Activated T-cell treated with anti-CD3 and anti-CD28 coated beads, Interleukin-2, amount 50 U/mL, for 24 hours (primary cell): ENCODE measurements around the gene ADIG.

Experiments used
- DNase-seq: peaks from one replicate; pipeline ENCODE4 v3.0.0-alpha.2; 2020
- H3K27ac Mint-ChIP-seq: 2 replicates; pipeline ENCODE4 v1.8.0; 2020; ENCODE audit warnings: mild to moderate bottlenecking, mixed read lengths
- H3K27me3 Mint-ChIP-seq: 2 replicates; pipeline ENCODE4 v1.8.0; 2020; ENCODE audit warnings: mixed read lengths
- H3K36me3 Mint-ChIP-seq: 2 replicates; pipeline ENCODE4 v1.8.0; 2020; ENCODE audit warnings: low read depth, mixed read lengths
- H3K4me1 Mint-ChIP-seq: 2 replicates; pipeline ENCODE4 v1.8.0; 2020; ENCODE audit warnings: low read depth, mixed read lengths
- H3K4me3 Mint-ChIP-seq: 2 replicates; pipeline ENCODE4 v1.8.0; 2020; ENCODE audit warnings: mild to moderate bottlenecking, moderate library complexity, mixed read lengths
- H3K9me3 Mint-ChIP-seq: 2 replicates; pipeline ENCODE4 v1.8.0; 2020; ENCODE audit warnings: mixed read lengths

The ADIG gene

DNA sequence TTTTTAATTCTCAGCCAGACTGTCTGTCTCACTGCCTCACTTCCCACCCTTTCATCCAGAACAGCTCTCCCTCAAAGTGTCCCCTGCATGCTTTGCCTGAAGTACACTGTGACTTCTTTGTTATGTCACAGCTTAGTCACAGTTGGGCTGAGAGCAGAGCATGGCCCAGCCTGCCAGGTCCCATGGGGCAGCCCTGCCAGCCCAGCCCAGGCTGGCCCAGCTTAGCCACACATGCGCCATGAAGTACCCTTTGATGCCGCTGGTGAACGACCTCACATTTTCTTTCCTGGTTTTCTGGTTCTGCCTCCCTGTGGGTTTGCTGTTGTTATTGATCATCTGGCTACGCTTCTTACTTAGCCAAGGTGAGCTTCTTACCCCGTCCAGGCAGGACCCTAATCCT, at the start of gene ADIG:
ADIG (plus strand) TSS at position 185 of the 400 bp plus-strand sequence; CDS start at position 239, 54 bp downstream.
- Mint-ChIP-seq H3K4me3 (no peak within 1 kb of the TSS), H3K36me3 (peaks cover 10% of the 10 kb centered on the region), H3K27me3 (no peaks in the 10 kb centered on the region), H3K4me1 (no peaks in the 10 kb centered on the region), H3K27ac (no peak within 1 kb of the TSS), H3K9me3 (no peaks in the 10 kb centered on the region)
- no peak for DNase-seq

DNA sequence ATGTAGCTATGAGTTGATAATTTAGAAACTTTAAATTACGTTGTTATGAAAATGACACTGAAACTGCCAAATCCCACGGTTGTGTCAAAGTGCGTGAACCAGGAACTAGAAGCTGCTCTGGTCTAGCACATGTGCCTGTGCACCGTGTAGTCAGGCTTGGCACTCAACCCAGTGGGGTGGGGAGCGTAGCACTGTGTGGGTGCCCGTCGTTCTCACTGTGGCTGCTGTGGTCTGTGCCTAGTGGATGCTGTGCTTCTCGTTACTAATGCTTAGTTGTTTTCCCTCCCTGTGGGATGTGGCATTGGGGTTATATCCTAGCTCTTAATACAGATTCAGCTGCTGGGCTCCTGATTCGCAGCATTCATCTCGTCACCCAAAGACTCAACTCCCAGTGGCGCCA, 46.2 kb upstream of the ADIG start:
- H3K4me3 Mint-ChIP-seq, result no peak overlapping the region
- peaks cover 2% of the 10 kb centered on the region for H3K4me1 Mint-ChIP-seq
- H3K27ac Mint-ChIP-seq, result peak overlapping the region; percentile 79
- H3K27me3 Mint-ChIP-seq, result no peaks in the 10 kb centered on the region
- H3K36me3 Mint-ChIP-seq, result peaks cover 91% of the 10 kb centered on the region
- H3K9me3 Mint-ChIP-seq, result no peaks in the 10 kb centered on the region
- peak; percentile 46 for DNase-seq

DNA sequence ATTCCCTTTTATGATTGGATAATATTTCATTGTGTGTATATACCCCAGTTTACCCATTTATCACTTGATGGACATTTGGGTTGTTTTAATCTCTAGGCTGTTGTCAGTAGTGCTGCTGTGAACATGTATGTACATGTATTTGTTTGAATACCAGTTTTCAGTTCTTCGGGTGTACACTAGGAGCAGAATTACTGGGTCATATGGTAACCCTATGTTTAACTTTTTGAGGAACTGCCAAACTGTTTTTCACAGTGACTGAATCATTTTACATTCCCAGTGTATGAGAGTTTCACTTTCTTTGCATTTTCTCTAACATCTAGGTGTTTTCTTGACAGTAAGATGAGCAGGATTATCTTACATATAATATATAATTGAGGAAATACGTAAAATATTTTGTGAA, 44.7 kb upstream of the ADIG start:
- peaks cover 90% of the 10 kb centered on the region for H3K36me3 Mint-ChIP-seq
- no peak overlapping the region for H3K27ac Mint-ChIP-seq
- H3K4me3 Mint-ChIP-seq, result no peak overlapping the region
- H3K4me1 Mint-ChIP-seq, result peaks cover 2% of the 10 kb centered on the region
- H3K27me3 Mint-ChIP-seq, result no peaks in the 10 kb centered on the region
- H3K9me3 Mint-ChIP-seq, result no peaks in the 10 kb centered on the region
- no peak for DNase-seq

DNA sequence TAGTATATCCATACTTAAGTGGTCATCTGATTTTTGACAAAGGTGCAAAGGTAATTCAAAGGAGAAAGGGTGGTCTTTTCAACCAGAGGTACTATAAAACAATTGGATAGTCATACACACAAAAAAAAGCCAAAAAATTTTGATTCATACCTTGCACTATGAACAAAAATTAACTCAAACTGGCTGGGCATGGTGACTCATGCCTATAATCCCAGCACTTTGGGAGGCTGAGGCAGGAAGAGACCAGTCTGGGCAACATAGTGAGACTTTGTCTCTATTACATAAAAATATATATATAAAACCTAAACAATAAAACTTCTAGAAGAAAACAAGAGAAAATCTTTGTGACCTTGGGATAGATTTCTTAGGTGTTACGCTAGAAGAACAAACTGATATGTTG, 43.8 kb upstream of the ADIG start:
- Mint-ChIP-seq H3K36me3 (peaks cover 90% of the 10 kb centered on the region), H3K9me3 (no peaks in the 10 kb centered on the region), H3K4me1 (peaks cover 2% of the 10 kb centered on the region), H3K4me3 (no peak overlapping the region), H3K27me3 (no peaks in the 10 kb centered on the region), H3K27ac (no peak overlapping the region)
- DNase-seq, result no peak

DNA sequence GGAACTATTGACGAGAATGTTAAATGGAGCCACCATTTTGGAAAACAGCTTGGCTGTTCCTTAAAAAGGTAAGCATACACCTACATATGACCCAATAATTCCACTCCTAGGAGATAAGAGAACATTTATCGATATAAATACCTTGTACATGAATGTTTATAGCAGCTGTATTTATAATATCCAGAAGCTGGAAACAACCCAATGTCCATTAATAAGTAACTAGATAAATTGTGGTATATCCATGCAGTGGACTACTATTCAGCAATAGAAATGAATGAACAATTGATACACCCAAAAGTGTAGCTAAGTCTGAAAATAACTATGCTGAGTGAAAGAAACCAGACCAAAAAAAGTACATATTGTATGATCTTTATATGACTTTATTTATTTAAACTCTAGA, 42.2 kb upstream of the ADIG start:
- Mint-ChIP-seq H3K36me3 (peaks cover 92% of the 10 kb centered on the region), H3K9me3 (no peaks in the 10 kb centered on the region), H3K4me1 (peaks cover 2% of the 10 kb centered on the region), H3K4me3 (no peak overlapping the region), H3K27me3 (no peaks in the 10 kb centered on the region), H3K27ac (no peak overlapping the region)
- DNase-seq, result no peak

DNA sequence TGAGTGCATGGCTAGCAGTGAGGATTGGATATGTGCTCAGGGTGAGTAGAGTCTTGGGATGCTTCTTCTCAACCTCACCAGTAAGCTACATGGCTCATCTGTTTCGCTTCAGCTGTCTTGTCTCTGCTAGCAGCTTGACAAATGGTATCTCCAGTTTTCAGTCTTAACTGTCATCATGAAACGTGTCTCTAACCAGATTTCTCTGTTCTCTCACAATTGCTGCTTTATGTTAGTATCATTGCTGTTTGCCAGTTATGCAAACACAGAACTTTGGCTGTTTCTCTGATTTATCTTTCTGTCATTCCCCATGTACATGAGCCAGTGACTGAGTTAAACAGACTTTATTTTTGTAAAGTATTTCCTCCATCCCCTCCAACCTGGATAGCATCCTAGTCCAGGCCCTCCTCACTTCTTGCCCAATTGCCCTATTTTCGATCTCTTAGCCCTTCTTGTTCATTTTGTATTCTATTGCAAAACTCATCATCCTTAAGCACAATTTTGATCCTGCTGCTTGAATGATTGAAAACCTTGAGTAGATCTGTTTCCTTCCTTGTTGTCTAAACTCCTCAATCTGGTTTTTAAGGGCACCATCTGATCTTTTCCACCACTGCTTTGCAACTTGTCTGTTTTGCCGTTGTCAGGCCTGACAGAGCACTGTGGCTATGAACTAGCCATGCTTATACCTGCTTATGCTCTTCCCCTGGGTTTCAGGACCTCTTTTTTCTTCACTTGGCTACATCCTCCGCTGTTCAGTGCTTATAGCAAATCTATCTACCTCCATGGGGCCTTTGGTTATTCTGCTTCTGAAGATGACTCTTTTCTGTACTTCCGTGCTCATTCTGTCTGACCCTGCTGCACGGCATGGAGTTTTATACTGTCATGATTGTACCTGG, 37.7 kb upstream of the ADIG start:
- no peak overlapping the region for H3K27ac Mint-ChIP-seq
- no peaks in the 10 kb centered on the region for H3K9me3 Mint-ChIP-seq
- DNase-seq, result no peak
- no peak overlapping the region for H3K4me3 Mint-ChIP-seq
- H3K4me1 Mint-ChIP-seq, result peaks cover 10% of the 10 kb centered on the region
- peaks cover 92% of the 10 kb centered on the region for H3K36me3 Mint-ChIP-seq
- H3K27me3 Mint-ChIP-seq, result no peaks in the 10 kb centered on the region

DNA sequence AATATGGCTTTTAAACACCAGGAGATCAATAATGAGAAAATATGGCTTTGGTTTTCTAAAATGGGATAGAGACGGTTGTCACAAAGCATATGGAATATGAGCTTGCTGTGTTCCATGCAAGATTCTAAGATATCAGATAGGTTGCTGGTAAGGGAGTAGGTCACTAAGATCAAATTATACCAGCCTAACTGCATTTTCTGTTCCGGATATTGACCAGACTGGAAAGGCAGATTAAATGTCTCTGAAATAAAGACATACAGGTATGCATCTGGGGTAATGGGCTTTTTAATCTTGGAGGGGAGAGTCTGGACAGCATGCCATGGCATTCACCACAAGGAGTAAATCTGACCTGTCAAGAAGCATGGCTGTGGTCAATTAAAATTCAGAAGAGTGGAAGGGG, 35.2 kb upstream of the ADIG start:
- Mint-ChIP-seq H3K9me3 (no peaks in the 10 kb centered on the region), H3K27me3 (no peaks in the 10 kb centered on the region), H3K36me3 (peaks cover 84% of the 10 kb centered on the region), H3K27ac (no peak overlapping the region), H3K4me3 (no peak overlapping the region), H3K4me1 (peaks cover 10% of the 10 kb centered on the region)
- DNase-seq, result no peak

DNA sequence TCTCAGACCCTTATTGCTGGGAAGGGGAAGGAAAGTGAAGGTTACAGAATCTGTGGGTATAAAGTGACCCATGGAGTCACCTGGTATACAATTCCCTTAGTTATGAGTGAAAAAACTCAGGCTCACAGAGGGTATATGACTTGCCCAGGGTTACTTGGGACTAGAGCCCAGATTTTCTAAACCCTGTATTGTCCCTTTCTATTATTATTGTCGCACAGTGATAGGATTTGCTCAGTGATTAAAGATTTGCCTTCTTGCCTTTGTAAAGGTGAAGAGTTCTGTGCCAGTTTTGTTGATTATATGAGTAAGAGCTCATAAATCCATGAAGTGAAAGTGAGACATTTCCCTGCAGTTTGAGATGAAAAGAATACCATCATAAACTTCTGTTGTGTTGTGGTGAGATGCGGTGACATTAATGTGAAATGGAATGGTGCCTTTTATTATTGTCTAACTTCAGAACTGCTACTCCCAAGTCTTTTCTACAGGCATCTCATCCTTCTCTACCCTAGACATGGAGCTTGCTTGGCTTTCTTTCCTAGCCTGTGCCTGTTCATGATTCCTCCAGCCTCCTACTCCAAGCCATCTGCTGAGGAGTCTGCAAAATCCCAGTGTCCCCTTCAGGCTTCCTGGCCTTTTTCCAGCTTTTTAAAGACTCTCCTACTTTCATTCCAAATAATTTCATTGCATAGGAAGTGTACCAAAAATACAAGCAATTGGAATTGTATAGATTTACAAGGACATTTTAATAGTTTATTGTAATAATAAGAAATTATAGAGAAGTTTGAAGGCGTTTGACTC, 33.5 kb upstream of the ADIG start:
- H3K27ac Mint-ChIP-seq, result peak overlapping the region; percentile 17
- H3K9me3 Mint-ChIP-seq, result no peaks in the 10 kb centered on the region
- H3K4me1 Mint-ChIP-seq, result peaks cover 10% of the 10 kb centered on the region
- peaks cover 68% of the 10 kb centered on the region for H3K36me3 Mint-ChIP-seq
- DNase-seq, result no peak
- H3K4me3 Mint-ChIP-seq, result no peak overlapping the region
- no peaks in the 10 kb centered on the region for H3K27me3 Mint-ChIP-seq

DNA sequence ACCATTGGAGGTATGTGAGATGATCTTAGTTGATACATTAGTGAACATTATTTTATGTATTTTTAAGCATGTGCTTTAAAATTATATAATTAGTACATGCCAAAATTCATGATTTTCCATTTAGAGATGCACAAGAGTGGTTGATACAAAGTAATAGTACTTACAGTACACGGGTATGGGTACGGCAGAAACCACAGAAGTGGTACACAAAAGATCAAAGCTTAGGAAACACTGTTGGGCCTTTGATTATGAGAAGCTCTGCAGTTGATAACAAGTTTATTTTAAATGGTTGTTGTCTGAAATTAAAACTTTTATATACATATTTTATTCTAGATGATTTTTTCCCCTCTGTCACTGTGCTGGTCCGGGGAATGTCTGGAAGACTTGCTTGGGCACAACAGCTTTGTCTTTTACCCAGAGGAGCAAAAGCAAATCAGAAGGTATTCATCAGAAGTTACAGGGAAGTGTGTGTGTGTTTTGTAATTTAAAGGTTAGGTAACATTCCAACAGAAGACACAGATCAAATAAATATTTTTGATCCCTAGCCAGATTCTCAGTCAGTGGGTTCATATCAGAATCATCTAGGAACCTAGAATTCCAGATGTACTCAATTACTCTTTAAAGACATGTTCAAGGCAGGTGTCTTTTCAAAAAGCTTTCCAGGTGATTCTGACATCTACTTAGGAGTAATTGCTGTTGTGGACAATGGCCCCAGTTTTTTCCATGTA, 32.5 kb upstream of the ADIG start:
- Mint-ChIP-seq H3K9me3 (no peaks in the 10 kb centered on the region), H3K27me3 (no peaks in the 10 kb centered on the region), H3K4me1 (peaks cover 10% of the 10 kb centered on the region), H3K27ac (no peak overlapping the region), H3K36me3 (peaks cover 58% of the 10 kb centered on the region), H3K4me3 (no peak overlapping the region)
- no peak for DNase-seq

DNA sequence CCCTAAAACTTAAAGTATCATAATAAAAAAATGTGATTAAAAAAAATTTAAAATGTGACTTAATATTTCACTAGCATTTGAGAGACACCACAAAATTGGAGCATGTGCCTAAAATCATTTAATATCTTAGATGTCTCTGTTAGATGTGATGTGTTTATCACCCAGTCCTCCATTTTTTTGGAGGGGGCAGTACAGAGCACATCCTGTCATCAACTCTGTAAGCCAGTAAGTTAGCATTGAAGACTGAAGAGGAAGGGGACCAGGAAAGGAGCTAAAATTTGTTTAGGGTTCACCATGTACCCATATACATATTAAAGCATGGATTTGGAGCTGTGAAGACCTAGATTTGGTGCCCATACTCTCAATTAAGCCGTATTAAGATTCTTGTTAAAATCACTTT, 30.7 kb upstream of the ADIG start:
- H3K9me3 Mint-ChIP-seq, result no peaks in the 10 kb centered on the region
- peaks cover 10% of the 10 kb centered on the region for H3K4me1 Mint-ChIP-seq
- no peak overlapping the region for H3K4me3 Mint-ChIP-seq
- no peak overlapping the region for H3K27ac Mint-ChIP-seq
- no peak for DNase-seq
- peaks cover 43% of the 10 kb centered on the region for H3K36me3 Mint-ChIP-seq
- no peaks in the 10 kb centered on the region for H3K27me3 Mint-ChIP-seq

DNA sequence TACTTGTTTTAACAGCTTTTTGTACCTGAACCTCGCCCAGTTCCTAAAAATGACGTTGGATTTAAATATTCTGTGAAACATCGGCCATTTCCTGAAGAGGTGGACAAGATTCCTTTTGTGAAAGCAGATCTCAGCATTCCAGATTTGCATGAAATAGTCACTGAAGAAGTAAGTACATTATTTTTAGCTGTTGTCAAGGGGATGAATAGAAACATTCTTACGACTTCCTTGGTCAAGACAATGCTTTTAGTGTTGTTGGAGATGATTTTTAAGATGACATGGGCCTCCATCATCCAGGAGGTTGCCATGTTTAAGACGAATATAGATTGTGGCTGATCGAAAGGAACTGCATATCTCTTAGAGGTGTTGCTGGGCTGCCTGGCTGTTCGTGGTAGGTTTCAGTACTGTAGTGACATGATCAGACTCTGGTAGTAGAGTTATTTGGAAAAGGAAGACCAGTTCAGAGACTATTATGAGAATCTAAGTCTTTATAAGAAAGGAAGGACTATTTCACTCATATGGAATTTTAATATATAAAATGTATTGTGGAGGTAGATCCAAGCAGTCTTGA, 29.9 kb upstream of the ADIG start:
- no peak overlapping the region for H3K27ac Mint-ChIP-seq
- no peak overlapping the region for H3K4me3 Mint-ChIP-seq
- H3K4me1 Mint-ChIP-seq, result peaks cover 10% of the 10 kb centered on the region
- peaks cover 40% of the 10 kb centered on the region for H3K36me3 Mint-ChIP-seq
- no peaks in the 10 kb centered on the region for H3K9me3 Mint-ChIP-seq
- H3K27me3 Mint-ChIP-seq, result no peaks in the 10 kb centered on the region
- DNase-seq, result no peak

DNA sequence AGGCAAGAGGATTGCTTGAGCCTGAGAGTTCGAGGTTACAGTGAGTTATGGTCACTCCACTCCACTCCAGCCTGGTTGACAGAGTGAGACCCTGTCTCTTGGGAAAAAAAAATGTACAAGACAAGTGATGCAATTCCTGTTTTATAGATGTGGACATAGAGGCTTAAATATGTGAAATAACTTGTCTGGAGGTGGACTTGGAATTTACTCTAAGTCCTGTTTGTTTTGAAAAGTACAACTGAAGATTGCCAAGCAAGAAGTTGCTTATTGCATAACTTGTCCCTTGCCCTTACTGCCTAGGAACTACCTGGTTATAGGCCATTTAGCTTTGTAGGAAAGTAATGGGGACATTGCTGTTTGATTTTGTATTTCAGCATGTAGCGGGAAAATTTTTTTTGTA, 26.0 kb upstream of the ADIG start:
- Mint-ChIP-seq H3K9me3 (no peaks in the 10 kb centered on the region), H3K4me1 (no peaks in the 10 kb centered on the region), H3K27me3 (no peaks in the 10 kb centered on the region), H3K27ac (no peak overlapping the region), H3K4me3 (no peak overlapping the region), H3K36me3 (peaks cover 39% of the 10 kb centered on the region)
- DNase-seq, result no peak

DNA sequence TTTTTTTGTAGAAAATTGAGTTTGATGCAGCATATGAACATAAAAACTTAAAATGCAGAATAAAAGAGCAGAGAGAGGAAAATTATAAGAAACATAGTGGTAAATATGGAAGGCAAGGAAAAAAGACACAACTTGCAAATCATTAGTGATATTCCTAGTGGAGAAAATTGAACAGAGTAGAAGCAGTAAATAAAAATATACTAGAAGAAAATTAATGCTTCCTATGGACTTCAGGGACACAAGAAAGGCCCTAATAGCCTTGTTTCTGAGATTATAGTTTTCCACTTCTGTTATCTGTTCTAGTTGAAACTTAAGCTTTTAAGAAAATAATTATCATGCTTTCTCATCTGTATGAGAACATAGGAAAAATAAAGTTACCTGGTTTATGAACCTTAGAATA, 25.6 kb upstream of the ADIG start:
- no peaks in the 10 kb centered on the region for H3K27me3 Mint-ChIP-seq
- H3K4me1 Mint-ChIP-seq, result no peaks in the 10 kb centered on the region
- no peak overlapping the region for H3K27ac Mint-ChIP-seq
- no peak for DNase-seq
- H3K4me3 Mint-ChIP-seq, result no peak overlapping the region
- H3K36me3 Mint-ChIP-seq, result peaks cover 43% of the 10 kb centered on the region
- no peaks in the 10 kb centered on the region for H3K9me3 Mint-ChIP-seq

DNA sequence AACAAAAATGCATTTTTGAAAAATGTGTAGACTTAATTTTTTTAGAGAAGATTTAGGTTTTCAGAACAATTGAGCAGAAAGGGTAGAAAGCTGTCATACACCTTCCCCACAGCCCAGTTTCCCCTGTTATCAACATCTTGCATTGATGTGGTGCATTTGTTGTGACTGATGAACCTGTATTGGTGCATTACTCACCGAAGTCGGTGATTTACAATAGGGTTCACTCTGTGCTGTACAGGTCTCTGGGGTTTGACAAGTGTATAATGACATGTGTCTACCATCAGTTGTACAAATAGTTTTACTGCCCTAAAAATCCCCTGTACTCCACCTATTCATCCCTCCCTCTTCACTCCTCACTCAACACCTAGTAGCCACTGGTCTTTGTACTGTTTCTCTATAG, 23.8 kb upstream of the ADIG start:
- no peaks in the 10 kb centered on the region for H3K27me3 Mint-ChIP-seq
- H3K4me1 Mint-ChIP-seq, result no peaks in the 10 kb centered on the region
- H3K9me3 Mint-ChIP-seq, result no peaks in the 10 kb centered on the region
- H3K4me3 Mint-ChIP-seq, result no peak overlapping the region
- no peak for DNase-seq
- peaks cover 56% of the 10 kb centered on the region for H3K36me3 Mint-ChIP-seq
- no peak overlapping the region for H3K27ac Mint-ChIP-seq
